Inferior parietal cortex (tissue), 1 donor: Measurements from ENCODE around the gene GTSF1L.
A peak's percentile ranks its signal among the peaks of the same experiment; 100 is the strongest.

Source experiments
- DNase-seq: peaks from one replicate; pipeline ENCODE4 v3.0.0-alpha.2; 2016; ENCODE audit errors: extremely low spot score

The GTSF1L gene

GRCh38 chr20:43716757-43717615 lies 9.8 kb downstream of the GTSF1L start:
- no peak for DNase-seq

- DNase-seq, result no peak
Measured at GRCh38 chr20:43716123-43716522, 10.7 kb downstream of the GTSF1L start.

GRCh38 chr20:43715511-43715910 lies 11.3 kb downstream of the GTSF1L start:
- DNase-seq, result no peak

GRCh38 chr20:43715044-43715443 lies 11.8 kb downstream of the GTSF1L start:
- DNase-seq, result no peak

- no peak for DNase-seq
Measured at GRCh38 chr20:43711098-43711654, 15.6 kb downstream of the GTSF1L start.

GRCh38 chr20:43710370-43711044 lies 16.3 kb downstream of the GTSF1L start:
- no peak for DNase-seq

GRCh38 chr20:43702502-43702901 lies 24.3 kb downstream of the GTSF1L start:
- no peak for DNase-seq

GRCh38 chr20:43700627-43701026 lies 26.2 kb downstream of the GTSF1L start:
- no peak for DNase-seq

- no peak for DNase-seq
Measured at GRCh38 chr20:43699941-43700565, 26.7 kb downstream of the GTSF1L start.

- no peak for DNase-seq
Measured at GRCh38 chr20:43695571-43695970, 31.2 kb downstream of the GTSF1L start.

GRCh38 chr20:43694763-43695162 lies 32.0 kb downstream of the GTSF1L start:
- no peak for DNase-seq

- peak; percentile 22 for DNase-seq
Measured at GRCh38 chr20:43691928-43692524, 34.8 kb downstream of the GTSF1L start.

GRCh38 chr20:43690943-43691598 lies 35.7 kb downstream of the GTSF1L start:
- DNase-seq, result peak; percentile 32

- no peak for DNase-seq
Measured at GRCh38 chr20:43689165-43689564, 37.6 kb downstream of the GTSF1L start.

- no peak for DNase-seq
Measured at GRCh38 chr20:43686820-43687219, 40.0 kb downstream of the GTSF1L start.

GRCh38 chr20:43682446-43682845 lies 44.4 kb downstream of the GTSF1L start:
- DNase-seq, result no peak

- no peak for DNase-seq
Measured at GRCh38 chr20:43681991-43682410, 44.8 kb downstream of the GTSF1L start.

- no peak for DNase-seq
Measured at GRCh38 chr20:43681468-43681942, 45.3 kb downstream of the GTSF1L start.

GRCh38 chr20:43680981-43681380 lies 45.8 kb downstream of the GTSF1L start:
- DNase-seq, result no peak

- no peak for DNase-seq
Measured at GRCh38 chr20:43676368-43676767, 50.4 kb downstream of the GTSF1L start.
